Suppressor macrophage (primary cell): Measurements from ENCODE around the gene CRBN.
A peak's percentile ranks its signal among the peaks of the same experiment; 100 is the strongest.

Source experiments
- DNase-seq, 4 experiments: peaks; one replicate each; pipeline ENCODE4 v3.0.0-alpha.2; 2020 to 2022
- total RNA-seq, 17 experiments: gene quantifications; one replicate each; lab custom pipeline; 2026; ENCODE audit warnings: mixed read lengths in 6 of 17, inconsistent platforms in 3 of 17; lab: John Stamatoyannopoulos, UW

The CRBN gene
- total RNA-seq: 11.1 to 39.7 (median 22.1) reads per million in 17 experiments

DNA sequence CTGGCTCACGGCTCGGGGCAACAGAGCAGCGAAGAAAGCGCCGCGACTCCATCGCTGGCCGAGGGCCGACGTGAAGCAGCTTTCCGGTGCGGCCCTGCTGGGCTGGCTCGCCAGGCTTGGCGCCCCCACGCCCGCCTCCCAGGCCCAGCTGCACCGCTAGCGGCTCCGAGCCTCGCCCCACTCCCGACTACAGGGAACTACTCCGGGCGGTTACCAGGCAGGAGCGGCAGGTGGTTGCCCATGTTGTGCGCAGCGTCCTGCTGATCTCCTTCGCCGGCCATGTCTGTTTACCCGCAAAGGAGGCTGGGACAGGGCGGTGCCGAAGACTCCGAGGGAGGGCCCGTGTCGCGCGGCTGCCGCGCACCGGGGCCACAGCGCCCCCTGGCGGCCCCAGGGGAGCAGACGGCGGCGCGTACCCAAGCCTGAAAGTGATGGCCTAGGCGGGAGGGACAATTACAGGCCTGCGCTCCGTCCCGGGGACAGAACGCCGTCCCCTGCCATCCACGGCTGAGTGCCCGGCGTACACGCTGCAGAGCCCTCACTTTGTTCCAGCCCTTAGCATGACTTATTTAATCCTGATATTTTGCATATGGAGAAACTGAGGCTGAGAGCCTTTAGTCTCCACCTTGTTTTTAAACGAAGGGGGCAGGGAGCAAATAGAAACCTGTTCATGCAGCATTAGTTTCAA lies at the start of gene CRBN:
TSS of gene CRBN (minus strand) at position 285 of the 688 bp plus-strand sequence. CDS start at position 281, 4 bp downstream.
- peak; percentile 92 to 97 (median 95) for DNase-seq

DNA sequence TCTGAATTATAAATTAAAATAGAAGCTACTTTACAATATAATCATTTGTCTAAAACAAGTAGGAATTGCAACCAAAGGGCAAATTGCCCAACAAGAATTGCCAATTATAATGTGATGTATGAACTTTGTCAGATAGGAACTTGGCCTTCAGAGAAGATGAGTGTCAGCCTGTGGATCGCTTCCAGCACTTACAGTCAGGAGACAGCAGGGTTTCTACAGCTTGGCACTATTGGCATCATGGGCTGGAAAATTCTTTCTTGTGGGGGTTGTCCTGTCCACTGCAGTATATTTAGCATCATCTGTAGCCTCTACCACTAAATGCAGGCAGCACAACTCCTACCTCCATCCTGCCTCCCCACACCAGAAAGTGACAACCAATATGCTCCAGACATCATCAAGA lies 48.1 kb upstream of the CRBN start:
- DNase-seq: no peak

DNA sequence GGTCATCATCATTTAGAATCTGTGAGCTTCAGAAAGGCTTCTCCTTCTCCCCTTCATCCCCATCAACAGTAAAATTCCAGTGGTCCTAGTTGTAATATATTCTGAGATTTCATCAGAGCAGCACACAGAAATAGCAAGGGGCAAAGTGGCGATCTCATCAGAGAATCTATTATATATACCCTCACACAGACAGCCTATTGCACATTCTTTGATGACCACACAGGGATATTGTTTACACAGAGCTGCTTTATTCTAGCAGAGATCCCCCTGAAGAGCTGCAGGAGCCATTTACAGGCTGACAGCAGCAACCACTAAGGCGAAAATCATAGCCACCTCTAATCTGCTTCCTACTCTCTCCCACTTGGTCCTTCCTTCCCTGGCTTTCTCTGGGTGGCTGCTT lies 42.0 kb upstream of the CRBN start:
- DNase-seq: no peak

DNA sequence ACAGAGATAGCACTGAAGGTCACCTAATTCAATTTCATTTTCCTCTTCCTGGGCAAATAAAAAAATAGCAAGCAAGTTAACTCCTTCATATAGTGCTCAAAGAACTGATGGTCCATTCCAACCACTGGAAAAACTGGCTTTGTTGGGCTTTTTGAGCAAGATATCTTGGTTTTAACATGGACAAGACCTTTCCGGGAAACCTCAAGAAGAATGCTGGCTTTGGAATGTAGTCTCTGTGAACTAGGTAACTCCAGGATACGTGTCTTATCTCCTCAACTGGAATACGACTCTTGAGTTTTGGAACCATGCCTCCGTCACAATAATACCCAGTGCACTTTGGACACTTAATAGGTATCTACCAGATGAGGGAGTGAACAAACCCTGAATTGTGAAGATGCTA lies 36.9 kb upstream of the CRBN start:
- DNase-seq: no peak

DNA sequence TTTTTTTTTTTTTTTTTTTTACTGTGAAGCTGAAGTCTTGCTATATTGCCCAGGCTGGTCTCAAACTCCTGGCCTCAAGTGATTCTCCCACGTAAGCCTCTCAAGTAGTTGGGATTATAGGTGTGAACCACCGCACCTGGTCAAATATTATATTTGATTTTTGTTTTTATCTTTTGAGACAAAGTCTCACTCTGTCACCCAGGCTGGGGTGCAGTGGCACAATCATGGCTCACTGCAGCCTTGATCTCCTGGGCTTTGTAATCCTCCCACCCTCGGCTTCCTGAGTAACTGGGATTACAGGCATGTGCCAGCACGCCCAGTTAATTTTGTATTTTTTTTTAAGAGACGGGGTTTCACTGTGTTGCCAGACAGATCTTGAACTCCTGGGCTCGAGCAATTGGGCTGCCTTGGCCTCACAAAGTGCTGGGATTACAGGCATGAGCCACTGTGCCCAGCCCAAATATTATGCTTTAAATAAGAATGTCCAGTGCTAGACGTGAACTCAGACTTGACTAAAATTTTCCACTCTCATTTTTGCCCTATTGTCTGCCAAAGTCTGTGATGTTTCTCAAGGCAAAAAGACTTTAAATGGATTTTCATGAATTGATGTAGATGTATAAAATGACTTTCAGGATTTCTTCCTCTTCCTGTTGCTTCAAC lies 33.4 kb upstream of the CRBN start:
- DNase-seq: no peak

DNA sequence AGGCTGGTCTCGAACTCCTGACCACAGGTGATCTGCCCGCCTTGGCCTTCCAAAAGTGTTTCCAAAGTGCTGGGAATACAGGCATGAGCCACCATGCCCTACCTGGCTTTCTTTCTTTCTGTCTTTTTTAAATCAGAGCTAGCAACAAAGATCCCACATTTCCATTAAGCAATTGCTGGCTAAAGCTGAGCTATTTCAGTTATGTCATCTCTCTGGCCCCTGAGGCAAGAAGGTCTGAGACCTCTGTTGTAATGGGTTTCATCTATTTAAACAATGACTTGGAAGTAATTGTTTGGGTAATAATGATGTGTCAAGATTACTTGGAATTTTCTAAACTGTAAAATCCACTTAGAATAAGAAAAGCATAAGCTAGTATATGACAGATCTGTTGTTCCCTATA lies 30.2 kb upstream of the CRBN start:
- DNase-seq: no peak

DNA sequence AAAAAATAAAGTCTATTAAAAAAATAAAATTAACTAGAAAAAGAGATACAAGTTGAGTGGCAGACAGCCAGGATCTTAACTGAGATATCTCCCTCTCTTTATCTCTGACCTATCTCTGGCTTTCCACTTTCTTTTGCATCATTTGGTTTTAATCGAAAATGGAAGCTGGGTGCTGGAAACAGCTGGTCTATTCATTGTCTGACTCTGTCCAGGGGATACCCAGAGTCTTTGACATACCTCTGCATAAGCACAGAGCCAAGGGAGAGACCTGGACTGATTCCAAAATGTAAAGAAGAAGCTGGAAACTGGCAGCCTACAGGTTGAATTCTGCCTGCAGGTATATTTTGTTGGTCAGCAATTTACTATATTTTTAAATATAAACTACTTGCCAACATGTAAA lies 29.6 kb upstream of the CRBN start:
- DNase-seq: no peak

DNA sequence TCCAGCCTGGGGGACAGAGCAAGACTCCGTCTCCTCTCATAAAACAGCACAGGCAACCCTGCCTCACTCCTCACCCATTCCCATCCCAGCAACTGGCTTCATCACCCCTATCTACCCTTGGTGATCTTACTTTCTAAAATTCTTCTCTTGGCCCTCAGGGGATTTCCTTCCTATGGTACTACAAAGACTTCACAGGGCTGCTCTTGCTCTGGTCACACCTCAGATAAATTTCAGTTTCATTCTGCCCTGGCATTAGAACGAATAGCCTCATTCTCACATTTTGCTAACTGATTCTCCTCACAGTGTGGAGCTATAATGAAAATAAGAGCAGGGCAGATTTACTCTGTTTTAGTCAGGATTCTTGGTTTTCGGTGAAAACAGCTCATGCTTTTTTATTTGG lies 22.1 kb upstream of the CRBN start:
- DNase-seq: no peak

DNA sequence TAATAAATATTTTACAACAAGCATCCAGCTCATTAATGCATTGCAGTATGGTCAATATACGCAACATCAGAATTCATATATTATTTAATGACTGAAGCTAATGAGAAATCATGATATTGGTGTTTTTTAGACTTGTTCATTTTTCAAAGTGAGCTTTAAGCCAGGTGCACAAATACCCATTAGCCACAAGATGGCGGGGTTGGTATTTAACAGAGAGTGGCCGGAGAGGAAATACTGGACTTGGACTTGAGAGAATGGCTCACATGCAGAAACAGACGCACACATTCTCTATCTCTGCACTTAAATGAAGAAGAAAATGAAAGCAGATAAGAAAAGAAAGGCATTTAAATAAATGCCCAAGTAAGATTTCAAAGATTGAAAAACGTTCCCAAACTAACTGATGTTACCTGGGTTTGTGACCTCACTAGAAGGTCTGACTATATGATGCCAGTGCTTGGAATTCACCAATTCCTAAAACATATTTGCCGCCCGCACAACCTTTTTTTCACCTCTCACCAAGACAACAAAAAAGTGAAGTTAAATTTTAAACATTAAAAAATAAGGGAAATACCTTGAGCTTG lies 21.2 kb upstream of the CRBN start:
- DNase-seq: peak; percentile 71 to 85 (median 79)

DNA sequence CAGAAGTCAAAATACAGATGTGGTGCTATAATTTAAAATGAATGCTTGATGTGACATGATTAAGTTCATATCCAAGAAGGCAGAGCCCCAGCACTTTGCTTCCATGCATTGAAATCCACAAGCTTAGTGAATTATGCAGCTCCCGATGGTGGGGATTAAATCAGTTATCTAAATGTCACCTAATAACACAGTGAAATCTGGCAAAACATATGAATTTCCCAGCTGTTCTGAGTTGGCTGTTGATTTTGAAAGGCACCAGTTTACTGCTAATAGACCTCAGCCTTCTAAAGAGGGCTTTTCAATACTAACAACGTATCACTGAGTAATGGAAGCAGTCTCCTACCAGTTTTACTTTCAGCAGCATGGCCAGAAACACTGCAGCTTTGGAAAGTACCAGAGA lies 19.8 kb upstream of the CRBN start:
- DNase-seq: no peak

DNA sequence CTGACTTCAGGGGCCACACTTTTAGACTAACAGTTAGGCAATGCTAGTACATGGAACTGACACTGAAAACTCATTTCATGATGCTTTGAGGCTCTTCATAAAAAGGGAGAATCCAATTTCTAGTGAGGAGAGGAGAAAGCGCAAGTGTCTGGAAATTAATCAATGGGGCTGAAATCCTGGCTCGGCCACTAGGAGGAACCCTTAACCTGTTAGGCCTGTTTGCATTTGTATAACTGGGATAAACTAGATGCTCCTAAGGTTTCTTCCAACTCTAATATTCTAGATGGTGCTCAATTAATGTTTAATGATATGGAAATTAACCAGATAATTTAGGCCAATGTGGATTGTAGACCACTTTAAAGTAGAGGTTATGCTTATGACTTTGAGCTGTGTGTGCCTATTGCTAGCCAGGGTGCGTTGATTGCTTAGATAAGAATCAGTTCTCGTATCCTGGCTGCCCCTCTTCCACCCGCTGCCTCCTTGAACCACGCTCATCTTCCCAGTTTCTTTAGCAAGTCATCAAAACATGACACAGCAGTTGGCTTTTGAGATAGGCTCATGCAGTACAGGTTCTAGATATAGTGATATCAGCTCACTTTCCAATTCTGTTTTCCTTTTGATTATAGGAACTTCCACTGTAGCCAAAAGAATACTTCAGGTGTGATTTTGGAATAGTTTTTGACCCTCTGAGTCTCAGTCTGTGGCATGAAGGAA lies 16.8 kb upstream of the CRBN start:
- peak; percentile 10 to 26 (median 11) for DNase-seq

DNA sequence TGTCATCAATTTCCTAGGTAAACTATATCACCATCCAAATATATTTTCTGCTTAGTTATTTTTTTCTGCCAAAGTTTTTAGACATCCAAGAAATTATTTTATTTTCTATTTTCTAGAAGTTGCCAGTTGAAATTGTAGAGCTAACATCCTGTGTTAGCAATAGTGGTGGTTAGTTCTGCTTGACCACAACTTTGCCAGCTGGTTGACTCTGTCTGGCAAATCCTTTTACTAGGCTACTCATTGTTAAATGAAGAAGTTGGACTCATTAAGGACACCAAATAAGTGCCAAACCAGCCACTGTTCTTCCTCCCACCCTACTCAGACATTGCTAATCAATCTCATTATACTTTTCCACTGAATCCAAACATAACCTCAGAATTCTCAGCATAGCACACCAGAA lies 15.4 kb upstream of the CRBN start:
- DNase-seq: no peak

DNA sequence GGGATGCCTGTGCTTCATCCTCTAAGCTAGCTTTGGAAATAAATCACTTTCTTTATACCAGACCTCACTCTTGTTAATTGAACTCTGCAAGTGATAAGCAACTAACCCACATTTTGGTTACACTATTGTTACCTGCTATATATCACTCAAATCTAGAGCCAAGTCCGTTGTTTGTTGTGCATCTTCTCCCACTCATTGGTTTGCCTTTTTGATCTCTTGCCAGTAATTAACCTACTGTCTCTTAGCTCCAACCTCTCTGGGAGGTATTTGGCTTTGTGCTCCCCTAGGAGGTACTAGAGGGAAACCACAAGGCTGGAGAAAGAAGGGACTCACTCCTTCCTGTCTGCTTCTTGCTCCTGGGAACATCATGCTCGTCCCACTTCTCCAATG lies 12.8 kb upstream of the CRBN start:
- DNase-seq: no peak

DNA sequence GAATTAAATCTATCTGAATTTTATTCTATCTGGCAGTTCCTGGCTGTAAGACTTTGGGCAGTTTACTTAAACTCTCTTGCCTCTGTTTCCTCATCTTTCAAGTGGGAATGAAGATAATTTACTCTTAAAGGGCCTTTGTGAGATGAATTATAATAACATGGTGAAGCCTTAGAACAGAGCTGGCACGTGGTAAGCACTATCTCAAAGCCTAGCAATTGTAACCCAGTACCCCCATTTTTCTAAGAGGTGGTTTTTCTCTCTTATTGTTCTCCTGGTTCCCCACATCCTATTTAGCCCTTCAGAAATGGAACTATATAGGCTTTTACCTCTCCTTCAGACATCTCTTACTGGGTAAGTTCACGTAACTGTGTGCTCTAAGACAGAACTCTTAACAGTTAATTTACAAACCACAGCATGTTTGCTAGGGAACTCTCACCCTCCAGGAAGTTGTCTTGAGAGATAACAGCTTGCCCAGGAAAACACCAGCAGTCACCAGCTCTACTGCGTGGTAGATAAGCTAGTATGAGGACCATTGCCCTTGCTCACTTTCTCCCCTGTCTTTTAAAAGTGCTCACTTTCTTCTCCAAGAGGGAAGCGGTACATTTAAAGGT lies 12.3 kb upstream of the CRBN start:
- no peak for DNase-seq

DNA sequence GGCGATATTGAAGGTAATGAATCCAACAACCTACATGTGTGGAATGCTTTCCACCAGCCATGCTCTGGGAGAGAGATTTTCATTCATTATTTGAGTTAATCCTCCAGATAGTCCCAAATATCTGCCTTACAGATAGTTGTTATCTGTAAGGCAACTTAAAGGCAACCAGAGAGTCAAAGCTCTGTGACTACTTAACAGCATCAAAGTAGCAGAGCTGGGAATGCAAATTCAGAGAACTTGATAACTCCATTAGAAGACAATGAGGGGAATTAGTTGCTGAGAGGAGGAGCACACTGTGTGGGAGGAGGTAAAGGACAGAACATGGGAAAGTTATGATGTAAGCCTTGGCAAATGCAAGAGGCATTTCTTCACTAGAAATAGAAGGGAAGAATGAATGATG lies 10.5 kb upstream of the CRBN start:
- no peak for DNase-seq

DNA sequence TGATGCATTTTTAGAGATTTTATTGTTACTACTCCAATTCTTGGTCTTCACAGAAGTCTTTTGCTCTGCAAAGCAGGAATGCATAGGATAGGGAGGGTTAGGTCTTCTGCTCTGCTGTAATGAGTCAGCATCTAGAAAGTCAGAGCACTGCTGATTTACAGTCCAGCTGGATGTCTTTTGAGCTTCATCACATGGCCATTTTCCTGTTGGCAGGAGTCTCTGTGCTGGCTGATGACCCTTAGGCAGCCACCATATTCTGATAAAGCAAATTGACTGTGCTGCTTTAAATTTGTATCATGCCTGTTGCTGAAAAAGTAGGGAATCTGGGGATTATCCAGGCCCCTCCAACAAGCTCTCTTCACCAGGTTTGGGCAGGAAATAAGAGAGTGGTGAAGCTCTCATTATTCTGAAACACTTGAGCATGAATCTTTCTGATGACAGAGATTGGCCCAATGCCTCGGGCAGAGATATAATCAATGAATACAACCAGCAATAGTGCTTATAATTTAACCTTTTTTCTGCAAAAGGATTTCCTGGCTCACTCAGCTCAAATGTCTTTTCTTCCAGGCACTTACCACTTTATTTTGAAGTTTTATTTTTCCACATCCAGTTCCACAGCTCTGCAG lies 9.7 kb upstream of the CRBN start:
- DNase-seq: no peak

DNA sequence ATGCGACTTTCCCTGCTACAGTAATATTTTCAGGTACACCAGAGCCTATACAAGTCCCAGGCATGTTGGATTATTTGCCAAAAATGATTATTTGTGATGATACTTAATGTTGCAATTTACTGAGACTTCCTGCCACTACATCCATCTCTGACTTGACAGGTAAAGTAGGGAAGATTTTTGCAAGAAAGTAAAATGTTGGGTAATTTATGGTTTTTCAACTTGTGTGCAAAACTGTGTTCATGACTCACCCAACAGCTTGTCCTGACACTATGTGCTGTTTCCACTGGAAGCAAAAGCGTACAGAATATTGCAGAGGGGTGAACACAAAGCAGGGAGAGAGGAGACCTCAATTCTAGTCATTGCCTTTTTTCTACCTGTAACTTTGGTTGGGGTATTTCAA lies 5.4 kb upstream of the CRBN start:
- DNase-seq: no peak

DNA sequence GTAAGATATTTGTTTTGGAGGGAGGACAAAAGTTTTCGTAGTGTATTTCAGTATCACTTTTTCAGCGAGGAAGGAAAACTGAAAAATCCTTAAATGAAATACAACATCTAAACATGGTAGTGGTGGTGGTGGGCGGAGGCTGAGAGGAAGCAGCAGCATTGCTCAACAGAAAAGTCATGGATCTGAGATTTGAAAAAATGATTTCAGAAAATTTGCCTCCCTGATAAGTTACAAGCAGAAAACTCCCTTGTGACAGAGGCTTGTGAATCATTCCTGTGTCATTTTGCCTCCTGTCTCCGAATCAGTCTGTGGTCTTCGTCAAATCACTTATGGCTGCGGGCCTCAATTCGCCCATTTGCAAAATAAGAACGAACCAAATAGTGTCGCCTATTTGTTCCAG lies 965 bp upstream of the CRBN start:
- peak; percentile 54 to 78 (median 70) for DNase-seq

DNA sequence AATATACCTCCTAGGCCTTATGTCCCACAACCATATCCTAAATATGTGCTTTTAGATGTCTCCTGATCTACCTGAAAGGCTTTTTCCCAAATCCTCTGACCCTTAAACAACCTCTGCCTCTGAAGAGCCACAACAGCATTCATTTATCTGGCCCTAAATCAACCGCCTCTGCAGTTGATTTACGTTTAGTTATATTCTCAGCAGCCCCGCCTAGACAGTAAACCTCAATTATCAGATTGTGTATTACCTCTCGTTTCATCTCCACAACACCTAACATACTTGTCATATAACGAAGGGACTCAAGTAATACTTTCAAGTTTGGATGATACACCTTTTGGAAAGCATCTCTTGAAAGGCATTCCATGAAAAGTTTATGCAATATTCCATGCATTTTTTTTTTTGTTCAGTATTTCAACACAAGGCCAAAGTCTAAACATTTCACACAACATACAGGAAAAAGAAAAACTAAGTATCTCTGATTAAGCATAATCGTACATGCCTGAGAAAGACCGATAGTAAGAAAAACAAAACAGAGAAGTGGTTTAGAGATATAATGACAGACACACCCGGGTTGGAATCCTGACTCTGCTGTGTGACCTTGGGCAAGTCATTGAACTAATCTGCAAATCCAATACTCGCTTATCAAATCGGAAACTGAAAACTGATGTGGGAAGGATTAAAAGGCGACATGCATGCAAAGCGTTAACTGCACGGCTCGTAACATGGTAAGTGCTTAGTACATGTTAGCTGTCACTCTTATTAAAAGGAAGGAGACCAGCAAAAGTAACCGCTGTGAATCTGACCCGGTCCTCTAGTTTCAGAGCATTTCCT lies 778 bp downstream of the CRBN start:
- DNase-seq: peak in 1 of 4 experiments; percentile 6

DNA sequence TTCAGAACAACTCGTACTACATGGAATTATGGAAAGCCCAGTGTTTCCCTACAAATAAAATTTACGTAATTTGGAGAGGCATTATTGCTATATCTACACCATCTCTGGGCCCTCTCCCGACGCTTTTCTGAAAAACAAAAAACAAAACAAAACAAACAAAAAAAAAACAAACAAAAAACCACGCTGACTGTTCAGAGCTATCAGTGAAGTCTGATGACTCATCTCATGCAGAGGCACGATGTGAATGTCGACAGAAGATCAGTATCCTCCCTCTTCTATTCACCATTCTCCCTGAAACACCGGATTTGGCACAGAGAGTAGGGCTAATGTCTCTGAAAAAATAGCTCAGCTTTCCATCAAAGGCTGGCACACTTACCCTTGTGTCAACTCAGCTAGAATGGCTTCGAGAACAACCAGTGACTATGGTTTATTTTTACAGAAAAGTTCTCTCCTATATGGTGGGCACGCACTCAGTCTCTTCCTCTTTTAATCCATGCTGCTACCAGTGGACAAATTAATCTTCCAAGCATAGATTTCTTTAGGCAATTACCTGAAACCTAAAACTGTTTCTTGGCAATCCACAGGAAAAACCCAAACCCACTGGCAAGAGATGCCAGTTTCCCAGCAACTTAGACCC lies 1.5 kb downstream of the CRBN start:
- peak in 2 of 4 experiments; percentile 6 to 27 for DNase-seq

DNA sequence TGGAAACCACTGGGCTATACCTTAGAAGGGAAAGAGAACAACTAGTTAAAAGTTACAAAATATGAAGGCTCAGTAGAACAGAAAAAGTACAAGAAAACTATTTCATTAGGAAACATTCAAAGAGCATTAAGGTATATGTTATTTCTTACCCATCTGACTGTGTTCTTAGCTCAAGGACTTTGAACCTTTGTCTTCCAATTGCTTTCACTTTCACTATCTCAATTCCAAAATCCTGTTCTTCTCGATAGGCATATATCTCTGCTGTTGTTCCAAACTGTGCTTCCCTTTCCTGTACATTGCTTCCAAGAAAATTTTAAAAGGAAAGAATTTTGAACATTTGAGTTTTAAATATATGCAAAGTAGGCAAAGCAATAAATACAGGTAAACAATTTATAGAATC lies 6.9 kb downstream of the CRBN start:
- peak in 1 of 4 experiments; percentile 8 for DNase-seq
